ENCODE measurements around the gene NLK.

NLK gene

DNA sequence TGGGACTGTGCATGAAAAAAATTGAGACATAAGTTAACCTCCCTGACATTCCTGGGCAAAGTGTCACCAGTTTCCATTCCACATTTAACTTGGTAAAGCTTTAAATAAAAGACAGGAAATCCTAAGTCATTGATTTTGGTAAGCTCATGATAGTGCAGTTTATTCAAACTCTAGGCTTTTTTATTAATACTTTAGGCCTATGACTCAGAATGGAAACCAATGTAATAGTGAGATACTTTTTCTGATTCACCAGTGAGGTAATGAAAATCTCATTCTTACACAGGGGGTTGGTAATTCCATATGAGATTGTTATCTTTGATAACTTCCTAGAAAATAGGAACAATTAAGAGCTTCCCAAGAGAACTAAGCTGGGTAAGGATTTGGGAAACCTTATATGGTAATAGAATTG is 91.1 kb downstream of the NLK start:
- in situ Hi-C loops (cut with MboI; ENCODE audit: low sequenced_read_pairs, unreplicated experiment): no loop called here
- DNase-seq (ENCODE audit: low spot score): no peak
- TF ChIP-seq, protein P1, sequence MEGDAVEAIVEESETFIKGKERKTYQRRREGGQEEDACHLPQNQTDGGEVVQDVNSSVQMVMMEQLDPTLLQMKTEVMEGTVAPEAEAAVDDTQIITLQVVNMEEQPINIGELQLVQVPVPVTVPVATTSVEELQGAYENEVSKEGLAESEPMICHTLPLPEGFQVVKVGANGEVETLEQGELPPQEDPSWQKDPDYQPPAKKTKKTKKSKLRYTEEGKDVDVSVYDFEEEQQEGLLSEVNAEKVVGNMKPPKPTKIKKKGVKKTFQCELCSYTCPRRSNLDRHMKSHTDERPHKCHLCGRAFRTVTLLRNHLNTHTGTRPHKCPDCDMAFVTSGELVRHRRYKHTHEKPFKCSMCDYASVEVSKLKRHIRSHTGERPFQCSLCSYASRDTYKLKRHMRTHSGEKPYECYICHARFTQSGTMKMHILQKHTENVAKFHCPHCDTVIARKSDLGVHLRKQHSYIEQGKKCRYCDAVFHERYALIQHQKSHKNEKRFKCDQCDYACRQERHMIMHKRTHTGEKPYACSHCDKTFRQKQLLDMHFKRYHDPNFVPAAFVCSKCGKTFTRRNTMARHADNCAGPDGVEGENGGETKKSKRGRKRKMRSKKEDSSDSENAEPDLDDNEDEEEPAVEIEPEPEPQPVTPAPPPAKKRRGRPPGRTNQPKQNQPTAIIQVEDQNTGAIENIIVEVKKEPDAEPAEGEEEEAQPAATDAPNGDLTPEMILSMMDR (IDR thresholded peaks at IDR 0.05; ENCODE audit: borderline replicate concordance, control extremely low read depth, extremely low read depth, insufficient read depth, missing control alignments): no peak

DNA sequence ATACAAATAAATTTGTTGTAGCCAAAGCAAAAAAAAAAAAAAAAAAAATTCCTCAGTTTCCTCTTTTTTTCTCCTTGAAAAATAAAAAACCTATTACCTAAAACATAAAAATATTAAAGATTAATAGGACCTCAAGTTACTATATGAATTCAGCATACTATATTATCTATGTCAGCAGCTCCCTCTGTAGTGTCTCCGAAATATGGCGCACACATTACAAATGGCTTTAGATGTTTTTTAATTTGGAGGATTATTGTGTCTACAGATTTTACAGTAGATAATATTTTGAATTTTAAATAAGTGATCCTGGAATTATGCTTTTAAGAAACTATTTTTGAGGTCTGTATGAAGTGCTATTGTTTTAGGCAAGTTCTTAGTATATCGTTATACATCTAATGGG is 94.4 kb downstream of the NLK start:
- no peak for DNase-seq (ENCODE audit: low spot score)
- in situ Hi-C loops (cut with MboI; ENCODE audit: low sequenced_read_pairs, unreplicated experiment): no loop called here
- TF ChIP-seq, protein P1 (IDR thresholded peaks at IDR 0.05; ENCODE audit: borderline replicate concordance, control extremely low read depth, extremely low read depth, insufficient read depth, missing control alignments): no peak

DNA sequence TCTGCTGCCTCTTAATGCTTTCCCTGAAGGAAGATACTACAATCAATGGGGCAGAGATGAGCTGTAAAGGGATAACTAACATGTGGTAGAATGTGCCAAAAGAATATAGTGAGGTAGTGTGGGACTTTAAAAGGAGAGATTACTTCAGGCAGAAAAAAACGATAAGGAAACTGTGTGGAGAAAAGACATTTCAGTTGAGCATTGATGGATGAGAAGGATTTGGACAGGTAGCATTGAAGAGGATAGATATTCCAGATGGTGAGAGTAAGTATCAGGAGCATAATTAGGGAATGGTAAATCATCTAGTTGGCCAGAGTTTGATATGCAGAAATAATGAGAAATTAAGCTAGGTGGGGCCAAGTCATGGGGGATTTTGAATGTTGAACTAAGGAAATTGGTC is 97.3 kb downstream of the NLK start:
- in situ Hi-C loops (cut with MboI; ENCODE audit: low sequenced_read_pairs, unreplicated experiment): no loop called here
- DNase-seq (ENCODE audit: low spot score): no peak
- TF ChIP-seq, protein P1 (IDR thresholded peaks at IDR 0.05; ENCODE audit: borderline replicate concordance, control extremely low read depth, extremely low read depth, insufficient read depth, missing control alignments): no peak

DNA sequence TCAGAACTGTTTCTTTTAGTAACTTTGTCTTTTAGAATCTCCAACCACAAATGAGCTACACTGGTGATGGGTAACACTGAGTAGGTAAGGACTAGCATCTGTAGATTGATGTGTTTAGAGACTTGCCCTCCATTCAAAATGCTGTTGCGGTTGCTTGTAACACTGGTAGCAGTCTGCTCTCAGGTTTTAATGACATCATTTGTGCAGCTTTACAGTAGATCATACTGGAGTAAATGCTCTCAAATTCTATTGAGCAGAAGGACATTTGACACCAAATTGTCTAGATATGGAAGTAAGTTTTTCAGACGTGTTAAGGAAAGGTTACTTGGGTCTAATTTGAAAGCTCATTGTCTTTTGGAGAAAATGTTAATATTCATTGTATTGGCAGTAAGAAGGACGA is 98.8 kb downstream of the NLK start:
- in situ Hi-C loops (cut with MboI; ENCODE audit: low sequenced_read_pairs, unreplicated experiment): no loop called here
- TF ChIP-seq, protein P1 (IDR thresholded peaks at IDR 0.05; ENCODE audit: borderline replicate concordance, control extremely low read depth, extremely low read depth, insufficient read depth, missing control alignments): no peak
- no peak for DNase-seq (ENCODE audit: low spot score)

DNA sequence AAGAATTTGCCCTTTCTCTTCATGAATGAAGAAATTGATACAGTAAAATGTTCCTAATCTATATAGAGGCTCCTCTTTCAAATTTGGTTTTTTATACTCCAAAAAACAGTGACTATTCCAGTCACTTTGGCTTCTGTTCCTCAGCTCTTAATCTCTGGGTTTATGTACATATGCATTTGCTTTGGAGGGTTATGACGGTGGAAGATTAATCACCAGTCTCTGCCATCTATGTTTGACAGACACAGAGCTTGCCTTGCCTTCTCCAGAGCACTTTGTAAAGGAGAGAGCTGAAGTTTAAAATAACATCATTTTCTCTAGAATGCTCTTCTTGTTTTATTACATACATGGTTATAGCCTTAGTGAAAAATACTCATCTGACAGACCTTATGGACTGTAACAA is 99.3 kb downstream of the NLK start:
- no peak for DNase-seq (ENCODE audit: low spot score)
- in situ Hi-C loops (cut with MboI; ENCODE audit: low sequenced_read_pairs, unreplicated experiment): no loop called here
- TF ChIP-seq, protein P1 (IDR thresholded peaks at IDR 0.05; ENCODE audit: borderline replicate concordance, control extremely low read depth, extremely low read depth, insufficient read depth, missing control alignments): no peak

DNA sequence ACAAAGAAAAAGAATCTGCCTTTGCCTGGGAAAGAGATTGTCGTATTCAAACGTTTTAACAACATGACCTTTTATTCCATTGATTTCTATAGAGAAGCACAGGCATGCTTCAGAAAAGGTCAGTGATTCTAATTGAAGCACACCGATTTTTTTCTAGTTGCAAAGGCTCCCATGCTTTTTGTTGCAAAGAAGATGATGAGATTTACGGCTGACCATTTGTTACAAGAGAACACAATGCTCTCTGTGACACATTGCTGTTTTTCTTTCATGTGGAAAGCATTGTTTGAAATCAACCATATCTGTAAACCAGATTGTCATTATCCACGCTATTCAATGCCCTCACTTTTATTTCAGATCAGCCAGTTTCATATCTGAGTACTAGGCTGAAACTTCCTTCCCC is 99.8 kb downstream of the NLK start:
- no peak for DNase-seq (ENCODE audit: low spot score)
- TF ChIP-seq, protein P1 (IDR thresholded peaks at IDR 0.05; ENCODE audit: borderline replicate concordance, control extremely low read depth, extremely low read depth, insufficient read depth, missing control alignments): no peak
- in situ Hi-C loops (cut with MboI; ENCODE audit: low sequenced_read_pairs, unreplicated experiment): no loop called here

DNA sequence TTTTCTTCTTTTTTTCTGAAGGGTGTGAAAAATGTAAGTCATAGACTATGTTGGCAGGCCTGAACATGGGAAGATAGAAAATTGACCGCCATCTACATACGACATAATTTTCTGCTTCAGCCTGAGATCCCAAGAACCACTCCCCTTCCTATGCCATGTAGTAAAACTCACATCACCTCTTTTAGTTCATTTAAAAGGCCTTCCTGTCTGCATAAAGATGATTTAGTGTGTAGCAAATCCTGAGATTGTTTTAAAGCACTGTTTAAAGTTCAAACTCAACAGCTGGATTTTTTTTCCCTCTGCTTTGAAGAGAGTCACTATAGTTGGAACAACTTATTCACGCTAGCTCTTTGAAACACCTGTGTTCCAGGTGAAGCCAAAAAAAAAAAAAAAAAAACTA is 101.5 kb downstream of the NLK start:
- in situ Hi-C loops (cut with MboI; ENCODE audit: low sequenced_read_pairs, unreplicated experiment): no loop called here
- TF ChIP-seq, protein P1 (IDR thresholded peaks at IDR 0.05; ENCODE audit: borderline replicate concordance, control extremely low read depth, extremely low read depth, insufficient read depth, missing control alignments): no peak
- no peak for DNase-seq (ENCODE audit: low spot score)
